Measurements from ENCODE around the gene MRPS5.

DNA sequence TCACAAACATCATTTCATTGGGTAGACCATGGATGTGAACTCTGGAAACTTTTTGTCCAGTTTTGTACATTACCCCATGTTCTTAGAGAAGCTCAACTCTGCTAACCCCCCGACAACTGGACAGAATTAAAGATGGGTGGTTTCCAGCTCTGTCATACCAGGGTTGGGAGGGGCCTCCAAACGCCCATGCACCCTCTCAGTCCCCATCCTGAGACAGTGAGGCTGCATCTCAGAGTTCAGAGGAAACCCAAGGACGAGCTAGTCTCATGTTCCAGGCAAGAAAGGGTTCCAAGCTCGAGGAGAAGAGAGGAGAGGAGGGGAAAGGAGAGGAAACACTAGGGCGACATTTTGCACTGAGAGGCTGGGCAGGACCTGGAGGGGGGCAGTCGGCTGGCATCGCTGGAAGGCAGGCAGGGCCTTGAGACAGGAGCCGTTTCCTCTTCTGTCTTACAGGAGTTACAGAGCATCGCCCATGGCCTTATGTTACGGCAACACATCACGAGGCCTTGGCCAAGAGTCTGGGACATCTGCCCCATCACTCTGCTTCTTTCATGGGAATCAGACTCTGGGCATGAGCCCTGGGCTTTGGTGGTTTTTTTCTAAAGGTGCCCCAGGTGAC, 79.7 kb downstream of the MRPS5 start:
- TF ChIP-seq, protein P1, sequence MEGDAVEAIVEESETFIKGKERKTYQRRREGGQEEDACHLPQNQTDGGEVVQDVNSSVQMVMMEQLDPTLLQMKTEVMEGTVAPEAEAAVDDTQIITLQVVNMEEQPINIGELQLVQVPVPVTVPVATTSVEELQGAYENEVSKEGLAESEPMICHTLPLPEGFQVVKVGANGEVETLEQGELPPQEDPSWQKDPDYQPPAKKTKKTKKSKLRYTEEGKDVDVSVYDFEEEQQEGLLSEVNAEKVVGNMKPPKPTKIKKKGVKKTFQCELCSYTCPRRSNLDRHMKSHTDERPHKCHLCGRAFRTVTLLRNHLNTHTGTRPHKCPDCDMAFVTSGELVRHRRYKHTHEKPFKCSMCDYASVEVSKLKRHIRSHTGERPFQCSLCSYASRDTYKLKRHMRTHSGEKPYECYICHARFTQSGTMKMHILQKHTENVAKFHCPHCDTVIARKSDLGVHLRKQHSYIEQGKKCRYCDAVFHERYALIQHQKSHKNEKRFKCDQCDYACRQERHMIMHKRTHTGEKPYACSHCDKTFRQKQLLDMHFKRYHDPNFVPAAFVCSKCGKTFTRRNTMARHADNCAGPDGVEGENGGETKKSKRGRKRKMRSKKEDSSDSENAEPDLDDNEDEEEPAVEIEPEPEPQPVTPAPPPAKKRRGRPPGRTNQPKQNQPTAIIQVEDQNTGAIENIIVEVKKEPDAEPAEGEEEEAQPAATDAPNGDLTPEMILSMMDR (conservative IDR thresholded peaks at IDR 0.05; ENCODE audit: low read length): no peak
- no peak for TF ChIP-seq EZH2phosphoT487 (IDR thresholded peaks at IDR 0.05; ENCODE audit: borderline replicate concordance, low read depth, low read length)

All from OCI-LY7 (cell line).